ENCODE data around the gene SALL1. TPM values are rescaled to one million over a fixed set of nuclear protein-coding genes. Genes with fewer than 3 reads are reported as not detected.

SALL1 gene
- total and polyA plus RNA-seq, 2 of the 4 experiments (the other 2 are of a cell fraction), result 0.90 to 5.2 TPM

- no peak overlapping the region for H3K4me3 ChIP-seq (ENCODE audit: insufficient read depth, low read depth, low read length)
These were observed 16.7 kb downstream of the SALL1 start for GRCh38 chr16:51134269-51134812.

More at GRCh38 chr16:51134269-51134812, 16.7 kb downstream of the SALL1 start:
- no peak overlapping the region for H2BK15ac ChIP-seq (ENCODE audit: low read depth, low read length)
- no peak overlapping the region for H3K4ac ChIP-seq (ENCODE audit: low read depth, low read length)
- BruUV-seq (replicated peaks), result no TSS peak
- no peak overlapping the region for H2BK120ac ChIP-seq (ENCODE audit: low read depth, low read length)
- in situ Hi-C loops (cut with MboI; ENCODE audit: low sequenced_read_pairs) (no loop called here), dilution Hi-C loops (cut with HindIII; ENCODE audit: low sequenced_read_pairs, unreplicated experiment) (no loop called here), intact Hi-C loops (cut with micrococcal nuclease) (no loop called here)
- H3K56ac ChIP-seq (ENCODE audit: extremely low read depth, insufficient read depth, low read length), result no peak overlapping the region
- no peak overlapping the region for H3K14ac ChIP-seq (replicated peaks; ENCODE audit: low read depth, low read length)
- no peak overlapping the region for H2AK9ac ChIP-seq (replicated peaks; ENCODE audit: low read depth, low read length, poor library complexity)
- peak; percentile 17; the same call in 1 of the 2 replicates for ATAC-seq (ENCODE audit: low read depth)
- H4K8ac ChIP-seq (ENCODE audit: low read depth in 2 of 2, low read length in 2 of 2), result no peak overlapping the region
- no peak overlapping the region for H3K18ac ChIP-seq (ENCODE audit: low read depth, low read length)
- H4K5ac ChIP-seq (ENCODE audit: low read depth, low read length), result no peak overlapping the region; the same call in 1 of the 2 replicates
- H2AK5ac ChIP-seq (ENCODE audit: low read depth, low read length), result no peak overlapping the region
- CTCF ChIA-PET, result no interaction called here
- H3K27ac ChIP-seq (ENCODE audit: insufficient read depth, low read length), result no peak overlapping the region
- WGBS, 2 experiments (ENCODE audit: extremely low coverage in 2 of 2, insufficient read length in 1 of 2), result 22% methylated on average over 12 of the region's 44 CpGs; no CpG with 5 or more reads in 1 of the 2 experiments
- H4K20me1 ChIP-seq (ENCODE audit: insufficient read depth, low read length), result peaks cover 21% of the 10 kb centered on the region
- H2AFZ ChIP-seq (replicated peaks; ENCODE audit: low read length, poor library complexity), result peak overlapping the region; percentile 28
- peaks cover 6% of the 10 kb centered on the region for H3K9me1 ChIP-seq (ENCODE audit: insufficient read depth, low read length)
- H4K91ac ChIP-seq (ENCODE audit: insufficient read depth, low read depth, low read length), result no peak overlapping the region
- POLR2A ChIA-PET (ENCODE audit: unreplicated experiment), result no interaction called here
- no peak for DNase-seq
- H3K79me1 ChIP-seq (ENCODE audit: low read depth in 1 of 2, low read length in 2 of 2), result peaks cover 0 to 20% of the 10 kb centered on the region in 2 experiments; a peak in 3 of 4 replicates
- H3K27me3 ChIP-seq (ENCODE audit: control insufficient read depth, insufficient read depth, low read length), result no peaks in the 10 kb centered on the region
- H3K9ac ChIP-seq (ENCODE audit: low read depth, low read length), result no peak overlapping the region
- no peak overlapping the region for H2BK20ac ChIP-seq (ENCODE audit: low read depth, low read length)
- no peak overlapping the region for H2BK5ac ChIP-seq (ENCODE audit: low read depth, low read length, poor library complexity, severe bottlenecking)
- H3K9me3 ChIP-seq (ENCODE audit: control insufficient read depth, insufficient read depth, low read length), result no peaks in the 10 kb centered on the region
- H3K4me1 ChIP-seq (ENCODE audit: control insufficient read depth, insufficient read depth, low read length), result peaks cover 5% of the 10 kb centered on the region; the same call in 1 of the 2 replicates
- H3K36me3 ChIP-seq (ENCODE audit: control insufficient read depth, insufficient read depth, low read length), result peaks cover 22% of the 10 kb centered on the region
- H3K23ac ChIP-seq (ENCODE audit: low read depth, low read length), result no peak overlapping the region
- H3K4me2 ChIP-seq (ENCODE audit: low read depth, low read length), result 0 out of 2 replicates have a peak overlapping the region, but pooled peaks have one; percentile 43
- TF ChIP-seq CTCF (conservative IDR thresholded peaks at IDR 0.05; ENCODE audit: low read depth, low read length) (no peak), USF2 (IDR thresholded peaks at IDR 0.05; ENCODE audit: low read depth, low read length) (no peak), CEBPB (IDR thresholded peaks at IDR 0.05; ENCODE audit: low read depth, low read length) (no peak), NFE2L2 (IDR thresholded peaks at IDR 0.05; ENCODE audit: low read depth, low read length) (no peak), ELK1 (IDR thresholded peaks at IDR 0.05; ENCODE audit: borderline replicate concordance, low read depth, low read length) (no peak)
